ENCODE results near the gene GALNT2.

GRCh38 chr1:230326971-230327891 lies 260.2 kb downstream of the GALNT2 start:
- no peak for TF ChIP-seq CTCF (IDR thresholded peaks at IDR 0.05)
- no peak for TF ChIP-seq POLR2AphosphoS5 (IDR thresholded peaks at IDR 0.05)
- no peak for TF ChIP-seq POLR2A (IDR thresholded peaks at IDR 0.05)
